HG03575 (cell line): Measurements from ENCODE around the gene RPS18.
"Not testable (repeated sequence)": the region's sequence is repeated elsewhere in the genome, so short reads cannot be mapped to it uniquely, and the experiment has no call there.

Experiments
- ATAC-seq: cut with Tn5 transposase; IDR thresholded peaks from one replicate; pipeline ENCODE4 v1.9.1; 2021; ENCODE audit not compliant: unreplicated experiment, insufficient number of reproducible peaks, low FRiP score; ENCODE audit errors: extremely low read depth

RPS18 gene

DNA sequence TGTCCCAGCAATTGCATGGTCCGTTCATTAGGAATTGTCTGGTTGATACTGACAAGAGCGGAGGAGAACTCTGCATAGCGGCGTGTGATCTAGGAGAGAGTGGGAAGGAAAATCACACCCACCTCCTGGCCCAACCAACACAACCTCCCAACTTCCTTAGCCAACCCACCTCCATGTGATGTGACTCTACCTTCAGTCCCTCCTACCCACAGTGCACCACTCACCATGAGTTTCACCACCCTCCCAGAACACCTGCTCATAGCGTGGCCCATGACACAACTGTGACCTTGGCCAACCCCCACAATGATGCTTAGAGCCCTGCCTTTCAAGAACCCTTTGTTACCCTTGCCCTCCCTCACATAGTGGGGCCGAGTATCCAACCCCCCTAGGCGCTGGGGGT lies 7.9 kb upstream of the RPS18 start:
- no peak for ATAC-seq

DNA sequence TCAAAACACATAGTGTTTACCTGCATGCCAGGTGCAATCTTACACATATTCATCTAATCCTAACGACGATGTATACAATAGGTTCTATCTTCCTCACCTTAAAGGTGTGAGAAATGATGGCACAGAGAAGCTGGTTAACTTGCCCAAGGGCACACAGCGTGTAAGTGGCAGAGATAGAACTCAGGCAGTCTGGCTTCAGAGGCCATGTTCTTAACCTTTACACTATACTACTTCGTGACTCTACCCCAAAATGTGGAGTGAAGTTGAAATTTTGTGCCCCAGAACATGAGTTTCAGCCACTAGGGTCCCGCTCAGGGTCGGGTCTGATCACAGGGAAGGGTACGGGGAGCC lies 783 bp upstream of the RPS18 start:
- ATAC-seq = peak; percentile 13

DNA sequence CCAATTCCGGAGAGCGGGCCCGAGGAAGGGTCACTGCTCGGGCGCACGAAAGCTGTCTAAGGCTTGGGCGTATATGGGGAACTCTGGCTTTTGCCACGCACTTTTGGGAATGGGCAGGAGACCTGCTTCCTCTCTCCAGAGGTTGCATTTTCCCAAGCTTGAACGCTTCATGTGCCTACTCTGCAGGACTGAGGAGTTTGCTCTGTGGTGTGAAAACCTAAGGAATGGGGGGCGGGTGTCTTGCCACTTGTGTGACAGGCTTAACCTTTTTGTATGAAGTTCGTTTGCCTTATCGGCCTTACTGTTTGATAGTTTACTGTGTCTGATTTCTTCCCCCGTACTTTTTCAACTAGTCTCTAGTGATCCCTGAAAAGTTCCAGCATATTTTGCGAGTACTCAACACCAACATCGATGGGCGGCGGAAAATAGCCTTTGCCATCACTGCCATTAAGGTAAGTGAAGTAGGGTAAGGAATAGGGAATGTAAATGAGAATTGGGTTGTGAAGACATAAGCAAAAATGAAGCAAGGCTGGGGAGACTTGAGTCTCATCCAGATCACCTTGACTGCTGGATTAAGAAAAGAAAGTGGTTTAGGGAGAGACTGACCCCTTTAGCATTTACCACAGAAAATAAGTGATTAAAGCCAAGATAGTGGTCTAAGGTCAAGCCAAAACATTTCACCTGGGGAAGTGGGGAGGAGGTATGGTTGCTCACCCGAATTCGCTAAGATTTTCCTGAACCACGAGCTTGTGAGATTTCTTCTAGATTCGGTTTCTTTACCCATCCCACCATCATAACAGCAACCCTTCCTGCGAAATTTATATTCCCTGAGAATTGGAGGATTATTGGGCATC lies 627 bp downstream of the RPS18 start:
- ATAC-seq = no peak

DNA sequence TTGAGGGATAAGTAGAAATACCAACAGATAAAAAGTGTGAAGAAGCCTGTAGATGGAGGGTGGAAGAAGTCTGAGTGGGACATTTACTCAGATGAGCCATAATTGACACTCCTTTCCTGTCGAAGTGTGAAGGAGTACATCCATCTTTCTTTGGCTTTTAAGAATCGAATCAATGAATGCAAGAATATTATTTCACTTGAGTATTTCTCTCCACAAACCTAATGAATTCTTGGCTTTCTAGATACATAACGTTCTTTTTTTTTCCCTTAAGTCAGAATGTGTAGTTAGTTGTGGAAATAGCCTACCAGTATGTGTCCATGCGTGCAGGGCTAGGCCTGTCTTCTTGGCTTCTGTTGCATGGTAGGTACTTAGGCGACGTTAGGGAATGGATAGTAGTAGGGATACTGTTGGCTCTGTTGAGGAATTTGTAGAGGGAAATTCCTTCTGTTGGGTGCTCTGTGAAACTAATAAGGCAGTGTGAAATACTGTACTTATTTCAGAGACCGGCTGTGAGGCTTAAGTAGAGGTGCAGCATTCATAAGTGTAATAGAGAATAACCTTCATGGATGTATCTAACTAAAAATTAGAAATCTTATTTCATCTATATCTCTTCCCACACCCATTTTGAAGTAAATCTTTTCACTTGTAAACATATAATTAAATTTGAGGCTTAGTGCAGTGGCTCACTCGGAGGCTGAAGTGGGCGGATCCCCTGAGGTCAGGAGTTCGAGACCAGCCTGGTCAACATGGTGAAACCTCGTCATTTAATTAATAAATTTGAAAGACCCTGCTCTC lies 1.5 kb downstream of the RPS18 start:
- no peak for ATAC-seq

DNA sequence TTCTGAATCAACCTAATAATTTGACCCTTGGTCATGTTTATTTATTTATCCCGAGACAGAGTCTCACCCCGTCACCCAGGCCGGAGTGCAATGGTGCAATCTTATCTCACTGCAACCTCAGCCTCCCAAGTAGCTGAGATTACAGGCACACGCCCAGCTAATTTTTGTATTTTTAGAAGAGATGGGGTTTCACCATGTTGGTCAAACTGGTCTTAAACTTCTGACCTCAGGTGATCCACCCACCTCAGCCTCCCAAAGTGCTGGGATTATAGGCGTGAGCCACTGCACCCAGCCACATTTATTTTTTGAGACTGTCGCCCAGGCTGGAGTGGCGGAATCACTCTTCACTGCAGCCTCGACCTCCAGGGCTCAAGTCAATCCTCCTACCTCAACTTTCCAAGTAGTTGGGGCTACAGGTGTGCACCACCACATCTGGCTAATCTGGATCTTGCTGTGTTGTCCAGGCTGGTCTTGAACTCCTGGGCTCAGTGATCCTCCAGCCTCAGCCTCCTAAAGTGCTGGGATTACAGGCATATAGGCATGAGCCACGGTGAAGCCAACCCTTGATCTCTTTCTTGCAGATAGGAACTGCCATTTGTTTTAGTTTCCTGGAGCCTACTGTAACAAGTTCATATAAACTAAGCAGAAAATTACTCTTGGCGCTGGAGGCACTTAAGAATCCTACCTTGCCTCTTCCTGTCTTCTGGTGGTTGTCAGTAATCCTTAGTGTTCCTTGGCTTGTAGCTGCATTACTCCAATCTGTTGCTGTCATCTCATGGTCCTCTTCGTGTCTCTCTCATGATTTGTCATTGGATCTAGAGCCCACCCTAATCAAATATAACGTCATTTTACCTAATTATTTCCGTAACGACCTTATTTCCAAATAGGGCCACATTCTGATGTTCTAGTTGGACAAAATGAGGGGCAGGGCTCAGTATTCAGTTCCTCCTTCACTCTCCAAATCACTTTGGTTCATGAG lies 2.3 kb downstream of the RPS18 start:
- no peak for ATAC-seq

DNA sequence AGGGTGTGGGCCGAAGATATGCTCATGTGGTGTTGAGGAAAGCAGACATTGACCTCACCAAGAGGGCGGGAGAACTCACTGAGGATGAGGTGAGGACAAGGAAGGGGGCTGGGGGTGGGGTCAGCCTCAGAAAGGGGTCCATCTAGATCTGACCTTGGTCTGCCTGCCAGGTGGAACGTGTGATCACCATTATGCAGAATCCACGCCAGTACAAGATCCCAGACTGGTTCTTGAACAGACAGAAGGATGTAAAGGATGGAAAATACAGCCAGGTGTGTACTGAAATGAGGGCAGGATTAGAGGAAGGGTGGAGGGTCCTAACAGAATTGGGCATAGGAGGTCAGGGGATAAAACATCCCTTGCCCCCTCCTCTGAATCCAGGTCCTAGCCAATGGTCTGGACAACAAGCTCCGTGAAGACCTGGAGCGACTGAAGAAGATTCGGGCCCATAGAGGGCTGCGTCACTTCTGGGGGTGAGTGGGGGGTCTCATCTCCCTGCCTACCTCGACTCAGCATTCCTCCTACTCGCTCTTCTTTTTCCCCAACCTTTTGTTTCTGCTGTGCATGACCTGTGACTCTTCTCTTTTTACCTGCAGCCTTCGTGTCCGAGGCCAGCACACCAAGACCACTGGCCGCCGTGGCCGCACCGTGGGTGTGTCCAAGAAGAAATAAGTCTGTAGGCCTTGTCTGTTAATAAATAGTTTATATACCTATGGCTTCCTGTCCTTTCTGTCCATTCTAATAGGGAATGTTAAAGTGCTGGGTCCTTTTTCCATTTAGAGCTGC lies 4.1 kb downstream of the RPS18 start:
- not testable (repeated sequence) for ATAC-seq

DNA sequence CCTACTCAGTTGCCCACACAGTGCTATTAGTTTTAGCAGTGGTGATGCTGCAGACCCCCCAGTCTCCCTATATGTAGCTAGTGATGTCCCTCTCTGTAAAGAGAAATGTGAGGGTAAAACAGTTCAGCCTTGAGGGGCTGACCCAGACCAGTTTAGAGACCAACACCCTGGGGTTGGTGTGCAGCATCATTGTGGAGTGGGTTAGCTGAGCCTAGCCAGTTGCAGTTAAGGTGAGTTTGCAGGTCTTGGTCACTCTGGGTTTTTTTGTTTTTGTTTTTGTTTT lies 4.6 kb downstream of the RPS18 start:
- no peak for ATAC-seq

DNA sequence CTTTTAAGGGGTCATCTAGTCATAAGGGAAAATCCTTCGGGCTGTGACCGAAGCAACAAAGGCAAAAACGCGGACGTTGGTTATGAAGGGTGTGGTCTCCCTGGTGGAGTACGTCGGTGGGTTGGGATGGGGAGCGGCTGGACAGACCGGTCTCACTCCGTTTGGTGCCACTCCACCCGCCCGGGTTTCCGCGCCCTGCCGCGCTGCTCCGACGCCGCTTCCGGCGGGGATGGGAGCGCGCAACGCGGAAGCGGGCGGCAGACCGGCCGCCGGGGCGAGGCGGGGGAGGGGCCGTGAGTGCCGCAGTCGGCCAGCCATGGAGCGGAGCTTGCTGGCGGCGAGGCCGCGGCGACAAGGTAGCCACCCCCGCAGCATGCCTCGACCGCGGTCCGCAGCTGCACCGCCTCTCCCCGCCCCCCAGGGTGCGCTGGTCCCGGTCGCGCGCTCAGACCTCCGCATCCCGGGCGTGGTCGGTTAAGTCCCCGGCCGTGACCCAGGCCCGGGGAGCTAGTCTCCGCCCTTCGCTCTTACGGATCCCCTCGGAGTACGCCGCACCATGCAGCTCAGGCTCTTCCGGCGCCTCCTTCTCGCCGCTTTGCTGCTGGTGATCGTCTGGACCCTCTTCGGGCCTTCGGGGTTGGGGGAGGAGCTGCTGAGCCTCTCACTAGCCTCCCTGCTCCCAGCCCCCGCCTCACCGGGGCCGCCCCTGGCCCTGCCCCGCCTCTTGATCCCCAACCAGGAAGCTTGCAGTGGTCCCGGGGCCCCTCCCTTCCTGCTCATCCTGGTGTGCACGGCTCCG lies 5.2 kb downstream of the RPS18 start, which contains the start of gene B3GALT4:
Gene B3GALT4, plus strand, starts transcription at position 260 of the 799 bp plus-strand sequence. Its CDS starts 297 bp downstream, at position 557.
- ATAC-seq = no peak

DNA sequence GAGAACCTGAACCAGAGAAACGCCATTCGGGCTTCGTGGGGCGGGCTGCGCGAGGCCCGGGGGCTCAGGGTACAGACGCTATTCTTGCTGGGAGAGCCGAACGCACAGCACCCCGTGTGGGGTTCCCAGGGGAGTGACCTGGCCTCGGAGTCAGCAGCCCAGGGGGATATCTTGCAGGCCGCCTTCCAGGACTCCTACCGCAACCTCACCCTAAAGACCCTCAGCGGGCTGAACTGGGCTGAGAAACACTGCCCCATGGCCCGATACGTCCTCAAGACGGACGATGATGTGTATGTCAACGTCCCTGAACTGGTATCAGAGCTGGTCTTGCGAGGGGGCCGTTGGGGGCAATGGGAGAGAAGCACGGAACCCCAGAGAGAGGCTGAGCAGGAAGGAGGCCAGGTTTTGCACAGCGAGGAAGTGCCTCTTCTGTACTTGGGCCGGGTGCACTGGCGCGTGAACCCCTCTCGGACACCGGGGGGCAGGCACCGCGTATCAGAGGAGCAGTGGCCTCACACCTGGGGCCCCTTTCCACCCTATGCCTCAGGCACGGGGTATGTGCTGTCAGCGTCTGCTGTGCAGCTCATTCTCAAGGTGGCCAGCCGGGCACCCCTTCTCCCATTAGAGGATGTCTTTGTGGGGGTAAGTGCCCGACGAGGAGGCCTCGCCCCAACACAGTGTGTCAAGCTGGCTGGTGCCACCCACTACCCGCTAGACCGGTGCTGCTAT lies 6.0 kb downstream of the RPS18 start:
- no peak for ATAC-seq

DNA sequence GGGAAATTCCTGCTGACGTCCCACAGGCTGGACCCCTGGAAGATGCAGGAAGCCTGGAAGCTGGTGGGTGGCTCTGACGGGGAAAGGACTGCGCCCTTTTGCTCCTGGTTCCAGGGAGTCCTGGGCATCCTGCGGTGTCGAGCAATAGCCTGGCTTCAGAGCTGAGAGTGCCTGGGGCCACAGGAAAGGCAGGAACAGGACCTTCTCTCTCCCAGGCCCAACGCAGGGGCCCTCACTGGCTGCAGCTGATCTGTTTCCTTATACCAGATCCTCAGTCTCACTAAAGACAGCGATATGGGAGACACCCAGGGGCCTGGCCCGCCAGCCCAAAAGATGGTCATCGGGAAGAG lies 6.5 kb downstream of the RPS18 start:
- no peak for ATAC-seq

DNA sequence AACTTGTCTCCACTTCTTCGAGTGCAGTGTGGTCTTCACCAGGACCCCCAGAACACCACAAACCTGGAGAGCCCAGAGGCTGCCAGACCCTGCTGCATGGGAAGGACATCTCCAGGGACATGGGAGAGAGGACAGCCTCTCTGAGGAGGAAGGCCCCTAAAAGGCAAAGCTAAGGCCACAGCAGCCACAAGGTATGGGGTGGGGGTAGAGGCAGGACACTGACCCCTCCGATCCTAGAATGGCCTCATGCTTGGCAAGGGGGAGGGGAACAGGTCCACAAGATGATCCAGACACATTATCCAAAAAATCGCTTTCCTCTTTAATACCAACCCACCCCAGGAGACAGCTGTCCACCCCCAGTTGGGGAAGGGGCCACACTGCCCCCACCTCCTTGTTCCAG lies 6.9 kb downstream of the RPS18 start:
- ATAC-seq = no peak

DNA sequence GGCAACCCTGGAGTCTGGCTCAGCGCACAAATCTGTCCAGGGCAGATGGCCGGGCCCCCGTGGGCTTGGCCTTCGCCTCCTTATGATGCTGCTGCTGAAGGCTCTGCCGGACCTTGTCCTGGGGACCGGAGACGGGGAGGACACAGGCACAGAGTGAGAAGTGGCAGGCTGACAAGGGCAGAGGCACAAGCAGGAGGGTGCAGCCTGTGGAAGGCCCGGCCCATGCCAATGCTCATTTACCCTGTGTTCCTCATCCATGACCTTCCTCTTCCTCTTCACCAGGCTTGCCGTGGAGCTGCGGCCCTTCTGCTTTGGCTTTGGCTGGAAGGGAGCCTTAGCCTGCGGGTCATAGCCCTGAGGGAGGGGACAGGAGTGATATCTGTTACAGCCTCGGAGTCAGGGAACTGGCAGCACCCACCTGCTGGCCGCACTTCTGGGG lies 7.4 kb downstream of the RPS18 start:
- no peak for ATAC-seq

DNA sequence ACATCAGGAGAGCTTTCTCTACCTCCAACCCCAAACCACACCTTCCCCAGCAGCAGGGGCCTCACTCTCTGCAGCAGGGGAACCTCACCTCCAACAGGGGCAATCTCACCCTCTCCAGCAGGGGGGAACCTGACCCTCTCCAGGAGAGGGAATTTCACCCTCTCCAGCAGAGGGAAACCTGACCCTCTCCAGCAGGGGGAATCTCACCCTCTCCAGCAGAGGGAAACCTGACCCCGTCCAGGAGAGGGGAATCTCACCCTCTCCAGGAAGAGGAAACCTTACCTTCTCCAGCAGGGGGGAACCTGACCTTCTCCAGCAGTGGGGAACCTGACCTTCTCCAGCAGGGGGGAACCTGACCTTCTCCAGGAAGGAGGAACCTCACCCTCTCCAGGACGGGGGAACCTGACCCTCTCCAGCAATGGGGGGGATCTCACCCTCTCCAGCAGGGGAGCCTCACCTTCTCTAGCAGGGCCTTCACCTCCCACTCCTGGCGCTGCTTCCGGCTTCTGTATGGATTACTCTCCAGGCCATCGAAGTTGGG lies 8.2 kb downstream of the RPS18 start:
- no peak for ATAC-seq

DNA sequence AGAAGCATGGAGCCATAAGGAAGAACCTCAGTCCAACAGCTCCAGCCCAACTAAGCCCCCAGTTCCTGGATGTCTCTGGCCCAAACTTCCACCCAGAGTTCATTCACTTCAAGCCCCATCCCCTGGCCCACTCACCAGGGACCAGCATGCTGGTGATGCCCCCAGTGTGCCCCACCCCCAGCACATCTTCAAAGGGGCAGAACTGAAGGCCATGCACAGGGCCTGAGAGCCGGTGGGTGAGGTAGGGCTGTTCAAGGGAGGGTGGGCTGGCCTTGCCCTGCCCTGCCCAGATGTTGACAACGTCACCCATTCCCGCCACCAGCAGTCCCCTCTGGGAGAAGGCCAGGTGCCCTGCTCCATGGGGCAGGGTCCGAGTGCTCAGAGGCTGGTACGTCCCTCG lies 8.7 kb downstream of the RPS18 start:
- ATAC-seq = no peak

DNA sequence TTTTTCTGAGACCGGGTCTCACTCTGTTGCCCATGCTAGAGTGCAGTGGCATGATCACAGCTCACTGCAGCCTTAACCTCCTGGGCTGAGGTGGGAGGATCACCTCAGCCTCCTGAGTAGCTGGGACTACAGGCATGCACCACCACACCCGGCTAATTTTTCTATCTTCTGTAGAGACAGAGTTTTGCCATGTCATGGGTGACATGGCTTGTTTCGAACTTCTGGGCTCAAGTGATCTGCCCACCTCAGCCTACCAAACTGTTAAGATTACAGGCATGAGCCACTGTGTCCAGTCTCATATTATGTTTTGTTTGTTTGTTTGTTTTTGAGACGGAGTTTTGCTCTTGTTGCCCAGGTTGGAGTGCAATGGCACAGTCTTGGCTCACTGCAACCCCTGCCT lies 13.3 kb downstream of the RPS18 start:
- ATAC-seq = not testable (repeated sequence)

DNA sequence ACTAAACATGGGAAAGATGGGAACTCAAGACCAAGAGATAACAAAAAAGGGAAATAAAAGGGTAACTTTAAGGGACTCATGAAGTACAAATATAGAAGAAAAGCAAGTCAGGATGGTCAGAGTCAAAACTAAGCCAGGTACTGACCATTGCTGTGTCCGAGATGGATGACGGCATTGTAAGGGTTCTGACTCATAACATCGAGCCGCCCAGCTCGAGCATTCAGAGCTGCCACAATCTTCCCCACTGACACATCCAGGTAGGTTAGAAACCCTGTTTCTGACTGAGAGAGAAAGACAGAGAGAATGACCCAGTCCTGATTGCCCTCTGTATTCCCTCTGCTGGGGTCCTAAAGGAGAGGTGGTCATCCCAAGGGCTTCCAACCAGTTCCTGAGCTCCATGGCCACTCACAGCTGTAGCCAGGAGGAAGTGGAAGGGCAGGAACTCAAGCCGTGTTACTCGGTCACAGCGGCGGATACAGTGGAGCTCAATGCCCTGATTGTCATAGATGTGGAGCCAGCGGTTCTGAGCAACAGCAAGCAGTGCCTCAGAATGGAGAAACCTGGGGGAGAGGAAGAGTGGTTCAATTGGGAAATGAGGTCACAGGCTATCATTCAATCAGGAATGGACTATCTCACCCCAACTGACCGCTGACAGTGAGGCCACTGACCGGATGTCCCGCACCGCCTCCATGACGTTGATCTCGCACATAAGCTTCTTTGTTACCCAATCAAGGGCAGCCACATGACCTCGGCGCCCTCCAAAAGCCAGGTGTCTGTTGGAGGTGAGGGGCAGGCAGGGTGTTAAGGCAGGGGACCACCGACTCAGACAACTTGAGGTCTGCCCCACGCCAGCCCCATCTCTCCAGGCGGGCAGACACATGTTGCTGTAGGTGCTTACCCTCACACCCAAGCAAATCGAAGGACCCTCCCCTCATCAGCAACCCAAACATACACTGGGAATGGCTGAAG lies 15.4 kb downstream of the RPS18 start:
- no peak for ATAC-seq
